ENCODE data around the gene ELOF1.

ELOF1 gene

DNA sequence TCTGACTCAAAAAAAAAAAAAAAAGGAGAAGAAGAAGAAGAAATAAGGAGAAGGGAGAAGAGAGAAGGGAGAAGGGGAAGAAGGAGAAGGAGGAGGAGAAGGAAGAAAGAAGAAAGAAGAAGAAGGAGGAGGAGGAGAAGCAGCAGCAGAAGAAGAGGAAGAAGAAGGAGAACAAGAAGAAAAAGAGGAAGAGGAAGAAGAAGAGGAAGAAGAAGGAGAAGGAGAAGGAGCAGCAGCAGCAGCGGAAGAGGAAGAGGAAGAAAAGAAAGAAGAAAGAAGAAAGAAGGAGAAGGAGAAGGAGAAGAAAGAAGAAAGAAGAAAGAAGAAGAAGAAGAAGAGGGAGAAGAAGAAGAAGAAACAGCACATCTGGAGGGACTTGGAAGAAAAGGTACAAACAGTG lies 24.5 kb downstream of the ELOF1 start:
- DNase-seq: no peak

DNA sequence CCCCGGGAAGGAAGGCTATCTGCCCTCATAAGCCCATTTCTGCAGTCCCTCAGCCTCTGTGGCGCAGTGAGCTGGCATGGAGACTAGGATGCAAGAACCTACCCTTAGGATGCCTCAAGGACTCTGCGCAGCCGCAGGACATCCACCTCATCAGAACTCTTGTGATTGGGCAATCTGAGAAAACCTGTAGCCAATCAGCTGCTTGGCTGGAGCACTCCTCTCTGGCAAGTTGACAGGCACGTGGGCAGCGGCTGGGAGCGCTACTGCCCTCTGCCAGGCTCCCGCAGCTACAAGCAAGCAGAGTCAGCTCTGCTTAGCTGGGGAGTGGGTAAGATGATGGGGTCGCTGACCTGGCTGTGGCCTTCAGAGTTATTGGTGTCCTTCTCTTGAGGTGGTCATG lies 28.6 kb downstream of the ELOF1 start:
- peak; percentile 91 for DNase-seq

DNA sequence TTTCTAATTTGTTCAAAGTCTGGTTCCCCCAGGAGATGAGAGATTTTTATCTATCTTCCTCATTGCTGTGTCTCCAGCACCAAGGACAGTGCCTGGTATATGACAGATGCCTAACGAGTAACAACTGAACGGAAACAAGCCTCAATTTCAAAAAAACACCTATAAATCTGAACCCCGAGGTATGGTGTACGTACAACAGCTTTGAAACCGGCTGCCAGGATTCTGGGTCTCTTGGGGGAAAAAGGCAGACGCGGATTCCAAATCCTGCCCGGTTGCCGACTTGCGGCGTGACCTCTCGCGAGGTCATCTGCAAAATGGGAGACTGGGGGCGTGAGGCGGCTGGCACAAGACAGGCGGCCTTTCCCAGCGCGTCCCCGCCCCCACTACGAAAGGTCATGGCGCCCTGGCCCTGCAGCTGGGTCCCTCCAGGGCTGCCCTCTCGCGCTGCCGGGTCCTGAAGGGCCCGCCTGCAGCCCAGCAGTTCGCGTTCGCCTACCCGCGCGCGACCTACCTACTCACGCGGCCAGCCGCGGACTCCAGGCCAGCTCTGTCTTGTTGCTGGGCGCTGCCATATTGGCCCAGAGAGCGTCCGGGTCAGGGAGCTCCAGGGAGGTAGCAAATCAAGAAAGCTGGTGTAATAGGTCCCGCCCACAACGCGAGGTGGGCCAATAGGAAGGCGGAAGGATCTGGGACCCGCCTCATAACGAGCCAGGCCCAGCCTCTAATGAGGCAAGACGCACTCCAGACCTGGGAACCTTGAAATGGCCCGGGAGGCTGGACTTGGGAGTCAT lies 30.3 kb downstream of the ELOF1 start, which contains the start of gene ECSIT:
TSS of gene ECSIT (minus strand) at position 584 of the 791 bp plus-strand sequence. CDS start 9,964 bp downstream, outside the sequence.
- peak; percentile 95 for DNase-seq

DNA sequence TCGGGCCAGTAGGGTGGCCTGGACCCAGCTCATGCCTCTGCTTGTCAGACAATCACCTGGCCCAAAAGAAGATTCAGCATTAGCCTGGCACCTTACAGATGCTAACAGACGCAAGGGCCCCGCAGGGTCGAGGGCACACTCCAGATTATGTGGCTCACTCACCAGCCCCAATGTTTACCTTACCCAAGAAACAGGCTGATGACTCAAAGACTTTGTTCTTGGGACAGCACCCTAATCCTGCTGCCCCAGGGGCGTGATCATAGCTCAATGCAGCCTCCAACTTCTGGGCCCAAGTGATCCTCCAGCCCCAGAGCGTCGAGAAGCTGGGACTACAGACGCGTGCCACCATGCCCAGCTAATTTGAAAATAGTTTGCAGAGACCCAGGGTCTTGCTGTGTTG lies 39.9 kb downstream of the ELOF1 start:
- DNase-seq: no peak

DNA sequence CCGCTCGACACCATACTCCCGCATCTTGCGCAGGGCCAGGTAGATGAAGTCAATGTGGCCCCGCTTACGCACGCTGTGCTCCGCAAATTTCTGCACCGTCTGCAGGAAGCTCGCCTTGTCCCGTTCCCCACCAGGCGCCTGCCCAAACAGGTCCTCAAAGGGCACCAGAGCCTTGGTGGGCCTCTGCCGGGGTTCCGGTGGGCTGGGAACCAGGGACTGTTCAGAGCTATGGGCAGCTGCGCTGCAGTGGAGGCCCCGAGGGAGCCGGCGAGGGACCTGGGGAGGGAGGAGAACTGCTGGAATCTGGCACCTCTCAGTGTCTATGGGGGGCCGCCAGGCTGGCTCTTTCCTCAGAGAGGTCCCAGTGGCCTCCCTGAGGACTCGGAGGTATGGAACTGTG lies 45.1 kb downstream of the ELOF1 start:
- DNase-seq: no peak

DNA sequence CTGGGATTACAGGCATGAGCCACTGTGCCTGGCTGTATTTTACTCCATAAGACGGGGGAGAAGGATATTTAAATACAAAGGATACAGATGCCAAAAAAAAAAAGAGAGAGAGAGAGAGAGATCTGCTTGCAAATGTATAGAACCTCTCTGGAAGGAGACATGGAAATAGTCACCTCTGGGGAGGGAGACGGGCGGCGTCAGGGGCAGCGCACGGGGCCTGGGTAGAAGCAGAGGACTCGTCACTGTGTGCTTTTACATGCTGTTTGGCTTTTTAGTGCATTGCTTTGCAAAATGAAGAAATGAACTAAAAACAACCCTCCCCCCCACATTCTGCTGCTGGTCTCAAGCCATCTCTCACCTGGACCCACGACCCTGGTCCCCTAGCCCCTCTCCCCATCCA lies 48.6 kb downstream of the ELOF1 start:
- no peak for DNase-seq

DNA sequence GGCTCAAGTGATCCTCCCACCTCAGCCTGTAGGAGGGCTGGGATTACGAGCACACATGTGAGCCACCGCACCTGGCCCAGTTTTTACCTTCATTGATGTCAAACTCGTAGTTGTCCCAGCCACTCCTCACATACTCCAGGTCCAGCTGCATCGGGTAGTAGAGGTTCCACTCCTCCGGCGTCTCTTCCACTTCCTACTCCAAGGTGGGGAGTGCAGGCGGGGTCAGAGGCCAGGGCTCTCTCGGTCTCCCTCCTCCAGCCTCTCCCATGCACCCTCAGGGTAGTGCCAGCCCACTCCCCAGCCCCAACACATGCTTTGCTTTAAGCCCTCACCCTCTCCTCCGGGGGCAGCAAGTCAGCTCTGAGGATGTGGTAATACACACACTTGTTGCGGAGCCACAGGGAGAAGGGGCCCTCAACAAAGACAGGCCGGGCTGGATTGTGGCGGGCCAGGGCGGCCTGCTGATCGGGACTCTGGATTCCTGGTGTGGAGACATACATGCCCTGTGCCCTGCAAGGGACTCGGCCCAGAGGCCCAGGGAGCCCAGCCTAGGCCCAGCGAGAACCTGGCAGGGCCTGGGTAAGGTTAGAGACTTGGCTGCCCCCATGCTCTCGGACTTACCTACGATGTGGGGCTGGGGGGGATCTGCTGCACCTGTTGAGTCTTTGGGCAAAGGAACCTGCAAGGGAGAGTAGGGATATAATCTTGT lies 51.5 kb downstream of the ELOF1 start:
- no peak for DNase-seq

DNA sequence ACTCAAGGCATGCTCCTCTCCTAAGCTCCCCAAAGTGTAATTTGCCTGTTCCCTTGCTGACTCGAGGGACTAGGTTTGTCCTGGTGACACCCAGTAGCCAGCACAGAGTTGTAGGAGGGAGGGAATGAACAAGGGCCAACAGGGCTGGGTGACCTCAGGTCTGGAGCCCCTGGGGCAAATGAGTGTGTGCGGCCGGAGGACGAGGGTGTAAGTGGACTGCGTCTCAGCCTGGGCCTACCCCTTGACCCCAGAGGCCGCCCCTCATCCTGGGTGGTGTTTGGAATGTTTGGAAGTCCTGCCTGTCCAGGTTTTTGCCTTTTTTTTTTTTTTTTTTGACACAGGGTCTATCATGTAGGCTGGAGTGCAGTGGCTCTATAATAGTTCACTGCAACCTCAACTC lies 52.1 kb downstream of the ELOF1 start:
- DNase-seq: no peak

DNA sequence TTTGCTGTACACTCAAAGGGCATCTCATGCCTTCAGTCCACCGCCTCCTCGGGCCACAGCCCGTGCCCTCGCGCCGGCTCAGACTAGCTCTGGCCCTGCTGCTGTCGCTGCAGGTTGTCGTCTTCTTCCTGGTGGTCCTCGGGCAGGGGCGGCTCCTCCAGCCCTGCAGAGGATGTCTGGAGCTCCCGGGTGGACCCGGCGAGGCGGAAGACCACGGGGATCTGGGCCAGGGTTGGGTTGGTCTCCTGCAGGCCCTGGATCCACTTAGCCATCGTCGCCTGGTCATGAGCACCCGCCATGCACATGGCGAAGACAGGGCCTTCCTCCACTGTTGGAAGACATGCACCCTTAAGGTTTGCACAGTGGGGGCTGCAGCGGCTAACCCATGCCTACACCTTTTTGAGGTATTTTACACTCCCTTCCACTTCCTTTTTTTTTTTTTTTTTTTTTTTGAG lies 52.9 kb downstream of the ELOF1 start:
- DNase-seq: peak; percentile 35

DNA sequence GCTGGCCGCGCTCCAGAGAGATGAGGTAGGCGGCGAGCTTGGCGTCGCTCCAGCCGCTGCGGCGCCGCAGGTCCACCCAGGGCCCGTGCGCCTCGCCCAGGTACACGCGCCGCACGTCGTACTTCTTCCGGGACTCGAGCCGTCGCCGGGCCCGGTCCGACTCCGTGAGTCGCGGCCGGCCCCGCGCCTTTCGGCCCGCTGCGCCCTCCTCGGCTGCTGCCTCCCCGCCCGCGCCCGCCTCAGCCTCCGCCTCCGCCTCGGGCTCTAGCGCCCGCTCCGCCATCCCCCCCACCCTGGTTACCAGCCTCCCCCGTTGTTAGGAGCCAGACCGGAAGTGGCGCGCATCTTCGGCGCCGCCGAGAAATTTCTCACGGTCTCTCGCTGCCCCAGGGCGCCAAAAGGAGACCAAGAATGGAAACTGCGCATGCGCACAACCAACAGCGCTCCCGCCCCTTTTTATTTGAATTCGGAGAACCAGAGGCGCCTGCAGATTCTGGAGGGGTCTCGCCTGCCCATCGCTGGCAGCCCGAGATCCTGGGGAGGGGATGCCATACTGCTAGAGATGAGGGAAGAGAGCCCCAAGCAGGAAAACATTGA lies 53.4 kb downstream of the ELOF1 start, which contains the start of gene ZNF653:
TSS of gene ZNF653 (minus strand) at position 336 of the 597 bp plus-strand sequence. CDS start at position 283, 53 bp downstream.
- DNase-seq: peak; percentile 93

DNA sequence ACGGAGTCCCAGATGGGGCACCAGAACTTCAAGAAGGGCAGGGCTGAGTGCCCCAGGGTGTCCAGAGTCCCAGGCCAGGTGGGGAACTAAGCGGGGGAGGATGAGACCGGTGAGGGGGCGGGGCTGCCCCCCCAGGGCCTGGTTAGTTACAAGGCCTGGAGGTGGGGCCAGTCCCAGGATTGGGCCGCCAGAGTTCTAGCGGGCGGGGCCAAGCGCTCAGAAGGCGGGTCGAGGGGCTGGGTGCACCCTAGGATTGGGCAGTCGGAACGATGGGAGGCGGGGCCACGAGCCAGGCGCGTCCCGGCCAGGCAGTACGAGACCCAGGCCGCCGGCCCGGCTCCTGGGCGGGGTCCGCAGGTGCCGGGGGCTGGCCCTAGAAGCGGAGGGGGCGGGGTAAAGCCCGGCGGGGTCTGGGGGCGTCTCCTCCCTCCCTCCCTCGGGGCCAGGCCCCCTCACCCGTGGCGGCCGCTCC lies 54.0 kb downstream of the ELOF1 start:
- DNase-seq: peak; percentile 95

DNA sequence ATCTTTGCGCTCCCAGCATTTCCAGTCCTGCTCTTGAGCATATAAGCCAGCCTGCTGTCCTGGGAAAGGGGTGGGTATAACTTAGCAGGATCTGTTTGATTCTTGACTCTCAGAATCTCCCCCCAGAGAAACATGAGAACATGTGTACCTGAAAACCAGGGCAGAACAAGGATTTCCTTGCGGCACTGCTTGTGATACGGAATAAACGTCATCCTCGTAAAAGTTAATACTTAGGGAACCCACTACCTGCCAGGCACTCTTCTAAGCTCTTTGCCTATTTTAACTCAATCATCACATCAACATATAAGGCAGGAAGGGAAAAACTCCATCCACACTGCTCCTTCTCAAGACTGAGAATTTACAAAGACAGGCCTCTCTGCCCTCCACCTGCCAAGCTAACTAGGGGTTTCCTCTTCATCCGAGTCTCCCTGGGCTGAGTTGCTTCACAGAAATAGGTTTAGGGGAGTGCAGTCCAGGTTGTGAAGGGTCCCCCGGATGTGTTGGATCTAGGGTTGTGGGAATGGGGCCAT lies 54.5 kb downstream of the ELOF1 start:
- no peak for DNase-seq
